Measurements from ENCODE around the gene GAST. TPM values are rescaled to one million over a fixed set of nuclear protein-coding genes. Genes with fewer than 3 reads are reported as not detected.

The GAST gene
- total and polyA plus RNA-seq, 2 of the 13 experiments (the other 11 are each of a cell fraction or from before 2014, with no cell fraction given), result 0.32 to 0.42 TPM

- TF ChIP-seq, protein P1, sequence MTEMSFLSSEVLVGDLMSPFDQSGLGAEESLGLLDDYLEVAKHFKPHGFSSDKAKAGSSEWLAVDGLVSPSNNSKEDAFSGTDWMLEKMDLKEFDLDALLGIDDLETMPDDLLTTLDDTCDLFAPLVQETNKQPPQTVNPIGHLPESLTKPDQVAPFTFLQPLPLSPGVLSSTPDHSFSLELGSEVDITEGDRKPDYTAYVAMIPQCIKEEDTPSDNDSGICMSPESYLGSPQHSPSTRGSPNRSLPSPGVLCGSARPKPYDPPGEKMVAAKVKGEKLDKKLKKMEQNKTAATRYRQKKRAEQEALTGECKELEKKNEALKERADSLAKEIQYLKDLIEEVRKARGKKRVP (CRISPR knock-in tag; IDR thresholded peaks at IDR 0.05), result peak in 1 of 2 experiments; percentile 61; a peak in 1 of 4 replicates
- no peak for TF ChIP-seq GTF3A (CRISPR knock-in tag; conservative IDR thresholded peaks at IDR 0.05)
- TF ChIP-seq, protein P2, sequence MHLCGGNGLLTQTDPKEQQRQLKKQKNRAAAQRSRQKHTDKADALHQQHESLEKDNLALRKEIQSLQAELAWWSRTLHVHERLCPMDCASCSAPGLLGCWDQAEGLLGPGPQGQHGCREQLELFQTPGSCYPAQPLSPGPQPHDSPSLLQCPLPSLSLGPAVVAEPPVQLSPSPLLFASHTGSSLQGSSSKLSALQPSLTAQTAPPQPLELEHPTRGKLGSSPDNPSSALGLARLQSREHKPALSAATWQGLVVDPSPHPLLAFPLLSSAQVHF (CRISPR knock-in tag; IDR thresholded peaks at IDR 0.05), result 0 out of 2 replicates have a peak, but pooled peaks have one; percentile 64
- no peak for TF ChIP-seq ZFX (CRISPR knock-in tag; IDR thresholded peaks at IDR 0.05; ENCODE audit: low read depth)
- no peak for TF ChIP-seq CREB1 (IDR thresholded peaks at IDR 0.05)
- no peak for TF ChIP-seq CREB1 (CRISPR knock-in tag; IDR thresholded peaks at IDR 0.05)
- no peak for TF ChIP-seq TCF7L2 (IDR thresholded peaks at IDR 0.05; ENCODE audit: low read depth, low read length)
- TF ChIP-seq ZNF564 (CRISPR knock-in tag; IDR thresholded peaks at IDR 0.05), result no peak
- no peak for TF ChIP-seq IRF9 (CRISPR knock-in tag; IDR thresholded peaks at IDR 0.05; ENCODE audit: borderline replicate concordance)
- TF ChIP-seq ZFP1 (CRISPR knock-in tag; IDR thresholded peaks at IDR 0.05), result no peak
- peak; percentile 69 for TF ChIP-seq AGO2 (optimal IDR thresholded peaks at IDR 0.05; ENCODE audit: low read depth, low read length)
- no peak for TF ChIP-seq IKZF4 (CRISPR knock-in tag; IDR thresholded peaks at IDR 0.05; ENCODE audit: borderline replicate concordance, low read depth, not compliant biosample characterization)
- no peak for TF ChIP-seq ISL2 (CRISPR knock-in tag; IDR thresholded peaks at IDR 0.05)
- peak; percentile 29; the same call in 1 of the 2 replicates for TF ChIP-seq ZNF788 (CRISPR knock-in tag; IDR thresholded peaks at IDR 0.05; ENCODE audit: borderline replicate concordance)
- no peak for TF ChIP-seq ZNF34 (CRISPR knock-in tag; IDR thresholded peaks at IDR 0.05; ENCODE audit: borderline replicate concordance)
- TF ChIP-seq, protein P3, sequence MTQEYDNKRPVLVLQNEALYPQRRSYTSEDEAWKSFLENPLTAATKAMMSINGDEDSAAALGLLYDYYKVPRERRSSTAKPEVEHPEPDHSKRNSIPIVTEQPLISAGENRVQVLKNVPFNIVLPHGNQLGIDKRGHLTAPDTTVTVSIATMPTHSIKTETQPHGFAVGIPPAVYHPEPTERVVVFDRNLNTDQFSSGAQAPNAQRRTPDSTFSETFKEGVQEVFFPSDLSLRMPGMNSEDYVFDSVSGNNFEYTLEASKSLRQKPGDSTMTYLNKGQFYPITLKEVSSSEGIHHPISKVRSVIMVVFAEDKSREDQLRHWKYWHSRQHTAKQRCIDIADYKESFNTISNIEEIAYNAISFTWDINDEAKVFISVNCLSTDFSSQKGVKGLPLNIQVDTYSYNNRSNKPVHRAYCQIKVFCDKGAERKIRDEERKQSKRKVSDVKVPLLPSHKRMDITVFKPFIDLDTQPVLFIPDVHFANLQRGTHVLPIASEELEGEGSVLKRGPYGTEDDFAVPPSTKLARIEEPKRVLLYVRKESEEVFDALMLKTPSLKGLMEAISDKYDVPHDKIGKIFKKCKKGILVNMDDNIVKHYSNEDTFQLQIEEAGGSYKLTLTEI (CRISPR knock-in tag; conservative IDR thresholded peaks at IDR 0.05), result no peak
- no peak for TF ChIP-seq ISX (CRISPR knock-in tag; conservative IDR thresholded peaks at IDR 0.05)
- TF ChIP-seq POLR2AphosphoS5 (IDR thresholded peaks at IDR 0.05; ENCODE audit: low read depth, low read length), result peak; percentile 49; the same call in 1 of the 2 replicates
- TF ChIP-seq ELK4 (CRISPR knock-in tag; IDR thresholded peaks at IDR 0.05; ENCODE audit: borderline replicate concordance), result no peak
- TF ChIP-seq ZNF562 (CRISPR knock-in tag; IDR thresholded peaks at IDR 0.05; ENCODE audit: borderline replicate concordance), result peak; percentile 71; the same call in 1 of the 2 replicates
- TF ChIP-seq HOXD1 (CRISPR knock-in tag; IDR thresholded peaks at IDR 0.05), result no peak
- no peak for TF ChIP-seq MXD1 (CRISPR knock-in tag; IDR thresholded peaks at IDR 0.05)
- TF ChIP-seq NR2F1 (CRISPR knock-in tag; IDR thresholded peaks at IDR 0.05), result peak in 1 of 2 experiments; percentile 15; a peak in 1 of 4 replicates
Measured at GRCh38 chr17:41692722-41693521, 19.2 kb upstream of the GAST start (continued).

Measured in HepG2 (cell line).